ENCODE measurements around the gene ADGRG3. TPM values are rescaled to one million over a fixed set of nuclear protein-coding genes. Genes with fewer than 3 reads are reported as not detected.
A peak's percentile ranks its signal among the peaks of the same experiment; 100 is the strongest.

The ADGRG3 gene
- total RNA-seq, 4 donors from 2014 or later: 2.0 to 9.6 (median 3.7) TPM

- no peak for DNase-seq (ENCODE audit: extremely low spot score)
- no peak for TF ChIP-seq POLR2AphosphoS5 (IDR thresholded peaks at IDR 0.05)
- no peak for TF ChIP-seq EP300 (IDR thresholded peaks at IDR 0.05)
- no peak for TF ChIP-seq POLR2A (IDR thresholded peaks at IDR 0.05; ENCODE audit: low read depth)
- TF ChIP-seq, protein P1, sequence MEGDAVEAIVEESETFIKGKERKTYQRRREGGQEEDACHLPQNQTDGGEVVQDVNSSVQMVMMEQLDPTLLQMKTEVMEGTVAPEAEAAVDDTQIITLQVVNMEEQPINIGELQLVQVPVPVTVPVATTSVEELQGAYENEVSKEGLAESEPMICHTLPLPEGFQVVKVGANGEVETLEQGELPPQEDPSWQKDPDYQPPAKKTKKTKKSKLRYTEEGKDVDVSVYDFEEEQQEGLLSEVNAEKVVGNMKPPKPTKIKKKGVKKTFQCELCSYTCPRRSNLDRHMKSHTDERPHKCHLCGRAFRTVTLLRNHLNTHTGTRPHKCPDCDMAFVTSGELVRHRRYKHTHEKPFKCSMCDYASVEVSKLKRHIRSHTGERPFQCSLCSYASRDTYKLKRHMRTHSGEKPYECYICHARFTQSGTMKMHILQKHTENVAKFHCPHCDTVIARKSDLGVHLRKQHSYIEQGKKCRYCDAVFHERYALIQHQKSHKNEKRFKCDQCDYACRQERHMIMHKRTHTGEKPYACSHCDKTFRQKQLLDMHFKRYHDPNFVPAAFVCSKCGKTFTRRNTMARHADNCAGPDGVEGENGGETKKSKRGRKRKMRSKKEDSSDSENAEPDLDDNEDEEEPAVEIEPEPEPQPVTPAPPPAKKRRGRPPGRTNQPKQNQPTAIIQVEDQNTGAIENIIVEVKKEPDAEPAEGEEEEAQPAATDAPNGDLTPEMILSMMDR (IDR thresholded peaks at IDR 0.05): no peak
- no peaks in the 10 kb centered on the region for H3K9me3 ChIP-seq
- H3K27me3 ChIP-seq: peaks cover 0 to 25% (median 0%) of the 10 kb centered on the region in 4 donors
- intact Hi-C loops (cut with DNase I): no loop called here
- H3K27ac ChIP-seq (replicated peaks in 1 of 4): no peak overlapping the region
- 53% methylated on average over 16 of the region's 17 CpGs for WGBS
- H3K4me1 ChIP-seq: peaks cover 21 to 40% (median 32%) of the 10 kb centered on the region in 4 donors
- H3K4me3 ChIP-seq: no peak overlapping the region
- no peaks in the 10 kb centered on the region for H3K36me3 ChIP-seq
Measured at GRCh38 chr16:57624806-57625500, 43.2 kb upstream of the ADGRG3 start.

DNA sequence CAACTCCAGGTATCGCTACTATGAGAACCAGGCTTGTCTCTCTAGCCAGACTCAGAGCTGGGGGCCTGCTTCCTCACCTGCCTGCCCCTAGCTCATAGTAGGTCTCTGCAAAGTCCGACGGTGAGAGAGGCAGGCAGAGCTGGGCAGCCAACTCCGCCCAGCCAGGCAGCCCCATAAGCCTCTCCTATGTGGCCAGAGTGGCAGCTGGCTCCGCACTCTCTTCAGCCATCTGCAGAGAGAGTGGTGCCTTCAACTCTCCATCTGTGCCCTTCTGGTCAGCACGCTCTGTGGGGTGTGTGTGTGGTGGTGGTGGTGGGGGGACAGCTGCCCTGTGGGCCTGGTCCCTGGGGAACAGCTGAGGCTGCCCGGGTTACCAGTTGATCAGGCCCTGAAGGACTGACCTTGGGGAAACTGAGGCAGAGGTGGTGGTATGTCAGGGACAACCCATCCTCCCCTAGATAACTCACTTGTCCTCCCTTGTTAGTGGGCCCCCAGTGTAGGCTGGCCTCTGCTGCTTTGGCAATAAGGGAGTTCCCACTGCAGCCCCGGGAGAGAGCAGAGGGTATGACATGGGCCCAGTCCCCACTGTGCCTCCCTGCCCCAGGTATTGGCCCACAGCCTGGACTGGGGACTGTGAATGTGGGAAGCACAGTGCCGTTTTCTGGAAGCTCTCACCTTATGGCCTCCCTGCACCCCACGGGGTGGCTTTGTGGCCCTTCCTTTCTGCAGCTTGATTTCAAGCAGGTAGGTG is 41.5 kb upstream of the ADGRG3 start:
- H3K4me1 ChIP-seq: peaks cover 21 to 46% (median 36%) of the 10 kb centered on the region in 4 donors
- H3K9me3 ChIP-seq: no peaks in the 10 kb centered on the region
- DNase-seq (ENCODE audit: extremely low spot score): no peak
- TF ChIP-seq EP300 (IDR thresholded peaks at IDR 0.05) (no peak), POLR2AphosphoS5 (IDR thresholded peaks at IDR 0.05) (no peak)
- TF ChIP-seq, protein P1 (IDR thresholded peaks at IDR 0.05): no peak
- peaks cover 0 to 32% (median 0%) of the 10 kb centered on the region in 4 donors for H3K27me3 ChIP-seq
- H3K36me3 ChIP-seq: no peaks in the 10 kb centered on the region
- WGBS: 81% methylated on average over 5 of the region's 10 CpGs
- H3K27ac ChIP-seq (replicated peaks in 1 of 4): peak overlapping the region in 1 of 4 donors; percentile 23
- intact Hi-C loops (cut with DNase I): no loop called here
- no peak overlapping the region for H3K4me3 ChIP-seq

DNA sequence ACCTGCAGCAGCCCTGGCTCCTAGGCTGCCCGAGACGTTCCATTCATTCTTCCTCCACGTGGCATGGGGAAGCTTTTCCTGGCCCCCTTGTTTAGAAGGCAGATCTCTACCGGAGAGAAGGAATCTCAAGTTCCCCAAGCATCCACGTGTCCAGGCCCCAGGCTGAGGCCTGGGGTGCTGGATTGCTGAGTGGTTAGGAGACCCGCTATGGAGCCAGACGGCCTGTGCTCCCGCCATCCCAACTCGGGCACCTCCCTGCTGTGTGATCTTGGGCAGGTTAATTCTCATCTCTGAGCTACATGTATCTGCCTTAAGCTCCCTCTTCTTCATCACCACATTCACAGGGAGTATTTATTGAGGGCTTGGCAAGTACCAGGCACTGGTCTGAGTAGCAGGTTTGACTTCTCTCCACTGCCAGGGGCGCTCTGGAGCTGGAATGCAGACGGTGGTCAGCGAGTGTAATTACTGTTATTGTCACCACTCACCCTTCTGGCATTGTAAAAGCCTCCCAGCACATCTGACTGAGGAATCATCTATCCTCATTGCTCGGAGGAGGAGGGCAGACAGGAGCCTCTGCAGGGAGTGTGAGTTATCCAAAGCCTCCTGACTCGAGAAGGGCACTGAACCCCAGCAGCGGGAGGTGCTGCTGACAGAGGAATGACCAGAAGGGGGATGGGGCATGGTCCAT is 40.8 kb upstream of the ADGRG3 start:
- no peak for DNase-seq (ENCODE audit: extremely low spot score)
- Histone ChIP-seq H3K36me3 (no peaks in the 10 kb centered on the region), H3K4me3 (no peak overlapping the region), H3K9me3 (no peaks in the 10 kb centered on the region), H3K27ac (replicated peaks in 1 of 4) (peak overlapping the region; percentile 53 to 69 (median 64)), H3K27me3 (peaks cover 0 to 32% (median 0%) of the 10 kb centered on the region in 4 donors), H3K4me1 (peaks cover 26 to 46% (median 41%) of the 10 kb centered on the region in 4 donors)
- intact Hi-C loops (cut with DNase I): no loop called here
- TF ChIP-seq, protein P1 (IDR thresholded peaks at IDR 0.05): no peak
- TF ChIP-seq POLR2A (IDR thresholded peaks at IDR 0.05; ENCODE audit: low read depth): no peak
- no peak for TF ChIP-seq EP300 (IDR thresholded peaks at IDR 0.05)
- TF ChIP-seq POLR2AphosphoS5 (IDR thresholded peaks at IDR 0.05): no peak
- WGBS: 61% methylated on average over 13 of the region's 15 CpGs

DNA sequence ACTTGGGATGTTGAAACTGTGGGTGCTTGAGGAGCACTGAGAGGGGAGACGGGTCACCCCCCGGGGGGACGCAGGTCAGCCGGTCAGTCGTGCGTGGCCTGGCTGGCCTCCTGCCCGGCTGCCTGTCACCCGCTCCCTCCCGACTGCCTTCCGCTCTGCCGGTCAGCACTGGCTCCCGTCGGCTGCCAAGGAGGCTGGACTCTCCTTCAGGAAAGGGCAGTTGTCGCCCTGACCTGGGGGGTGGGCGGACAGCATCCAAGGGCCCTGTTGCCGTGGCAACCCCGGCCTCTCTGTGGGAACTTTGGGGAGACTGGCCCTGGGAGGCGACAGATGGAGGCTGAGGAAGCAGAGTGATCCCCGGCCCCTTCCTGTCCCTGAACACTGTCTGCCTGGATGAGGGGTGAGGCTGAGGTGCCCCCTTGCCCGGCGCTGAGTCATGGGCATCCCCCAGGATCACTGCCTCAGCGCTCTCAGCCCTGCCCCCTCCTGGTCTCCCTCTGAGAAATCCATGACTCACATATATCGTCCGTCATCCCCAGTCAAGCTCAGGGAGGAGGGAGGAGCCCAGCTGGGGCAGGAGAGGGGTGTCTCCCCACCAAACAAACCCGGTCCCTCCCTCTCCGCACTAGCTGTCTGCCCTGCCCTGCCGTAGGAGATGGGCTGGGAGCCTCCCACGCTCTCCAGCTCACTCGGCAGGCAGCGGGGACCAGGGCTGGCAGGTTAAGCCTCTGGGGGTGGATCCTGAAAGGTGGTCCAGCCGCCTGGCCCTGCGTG is 39.9 kb upstream of the ADGRG3 start, which contains the start of gene ADGRG1:
ADGRG1 (plus strand) TSS at position 623 of the 774 bp plus-strand sequence. CDS start 21,658 bp downstream, outside the sequence.
- TF ChIP-seq POLR2A (IDR thresholded peaks at IDR 0.05; ENCODE audit: low read depth) (peak; percentile 33), EP300 (IDR thresholded peaks at IDR 0.05) (no peak), POLR2AphosphoS5 (IDR thresholded peaks at IDR 0.05) (peak; percentile 72 to 90)
- TF ChIP-seq, protein P1 (IDR thresholded peaks at IDR 0.05): peak in 1 of 3 experiments; percentile 3
- Histone ChIP-seq H3K4me3 (peak within 1 kb of the TSS; percentile 39 to 59 (median 44)), H3K4me1 (peaks cover 30 to 42% (median 36%) of the 10 kb centered on the region in 4 donors), H3K36me3 (no peaks in the 10 kb centered on the region), H3K27ac (replicated peaks in 1 of 4) (peak within 1 kb of the TSS; percentile 53 to 69 (median 64)), H3K9me3 (no peaks in the 10 kb centered on the region), H3K27me3 (peaks cover 0 to 35% (median 0%) of the 10 kb centered on the region in 4 donors)
- DNase-seq (ENCODE audit: extremely low spot score): no peak
- 4% methylated on average over 14 of the region's 32 CpGs for WGBS
- intact Hi-C loops (cut with DNase I): no loop called here
